ENCODE results near the gene LY9.

LY9 gene, protein sequence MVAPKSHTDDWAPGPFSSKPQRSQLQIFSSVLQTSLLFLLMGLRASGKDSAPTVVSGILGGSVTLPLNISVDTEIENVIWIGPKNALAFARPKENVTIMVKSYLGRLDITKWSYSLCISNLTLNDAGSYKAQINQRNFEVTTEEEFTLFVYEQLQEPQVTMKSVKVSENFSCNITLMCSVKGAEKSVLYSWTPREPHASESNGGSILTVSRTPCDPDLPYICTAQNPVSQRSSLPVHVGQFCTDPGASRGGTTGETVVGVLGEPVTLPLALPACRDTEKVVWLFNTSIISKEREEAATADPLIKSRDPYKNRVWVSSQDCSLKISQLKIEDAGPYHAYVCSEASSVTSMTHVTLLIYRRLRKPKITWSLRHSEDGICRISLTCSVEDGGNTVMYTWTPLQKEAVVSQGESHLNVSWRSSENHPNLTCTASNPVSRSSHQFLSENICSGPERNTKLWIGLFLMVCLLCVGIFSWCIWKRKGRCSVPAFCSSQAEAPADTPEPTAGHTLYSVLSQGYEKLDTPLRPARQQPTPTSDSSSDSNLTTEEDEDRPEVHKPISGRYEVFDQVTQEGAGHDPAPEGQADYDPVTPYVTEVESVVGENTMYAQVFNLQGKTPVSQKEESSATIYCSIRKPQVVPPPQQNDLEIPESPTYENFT

DNA sequence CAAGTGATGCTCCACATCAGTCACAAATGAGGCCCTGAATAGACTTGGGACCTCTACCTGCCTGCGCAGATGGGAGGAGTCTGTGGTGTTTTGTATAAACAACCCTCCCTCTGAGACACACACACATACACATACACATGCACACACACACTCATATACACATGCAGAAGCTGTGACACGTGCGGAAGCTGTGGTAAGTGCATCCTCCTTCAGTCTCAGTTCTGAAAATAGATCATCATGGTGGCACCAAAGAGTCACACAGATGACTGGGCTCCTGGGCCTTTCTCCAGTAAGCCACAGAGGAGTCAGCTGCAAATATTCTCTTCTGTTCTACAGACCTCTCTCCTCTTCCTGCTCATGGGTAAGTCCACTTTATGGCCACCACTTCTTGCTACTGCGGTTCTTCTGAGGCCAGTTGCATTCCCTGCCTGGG, at the start of gene LY9:
Gene LY9, plus strand, starts transcription at position 224 of the 433 bp plus-strand sequence. Its CDS starts 14 bp downstream, at position 238.
- H3K27ac ChIP-seq (ENCODE audit: low read length), result no peak within 1 kb of the TSS

DNA sequence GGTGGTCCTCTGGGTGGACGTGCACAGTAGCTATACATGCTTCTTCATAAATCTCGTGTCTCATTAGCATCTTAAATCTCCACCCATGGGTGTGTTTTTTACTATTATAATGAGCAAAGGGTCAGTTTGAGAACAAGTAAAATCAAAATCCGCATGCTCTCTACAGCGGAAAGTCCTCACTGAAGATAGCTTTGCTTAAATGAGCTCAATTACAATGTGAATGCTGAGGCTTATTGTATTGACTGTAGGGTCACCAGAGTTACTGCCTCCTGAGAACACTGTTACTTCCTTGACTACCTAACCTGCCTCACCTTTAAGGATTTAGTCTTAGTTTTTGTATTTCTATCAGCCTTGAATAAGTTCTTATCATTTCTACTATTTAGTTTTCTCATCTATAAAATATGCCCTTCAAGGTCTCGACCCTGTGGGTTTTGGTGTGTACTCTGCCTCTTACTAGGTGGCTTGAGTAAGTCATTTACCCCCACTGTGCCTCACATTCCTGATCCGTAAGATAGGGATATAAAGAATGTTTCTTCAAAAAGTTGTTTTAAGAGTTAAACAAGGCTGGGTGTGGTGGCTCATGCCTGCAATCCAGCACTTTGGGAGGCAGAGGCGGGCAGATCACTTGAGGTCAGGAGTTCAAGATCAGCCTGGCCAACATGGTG, 49.0 kb upstream of the LY9 start:
- WGBS (ENCODE audit: insufficient coverage, insufficient read length), result no CpG with 5 or more reads among the region's 7 CpGs
- H3K4me1 ChIP-seq (ENCODE audit: control insufficient read depth, insufficient read depth, low read length), result no peaks in the 10 kb centered on the region
- H3K4me3 ChIP-seq (ENCODE audit: low read length), result no peak overlapping the region
- H3K27me3 ChIP-seq (ENCODE audit: control insufficient read depth, insufficient read depth, low read length), result no peaks in the 10 kb centered on the region
- no peaks in the 10 kb centered on the region for H3K9me3 ChIP-seq (ENCODE audit: control insufficient read depth, insufficient read depth, low read length)
- H3K27ac ChIP-seq (ENCODE audit: low read length), result no peak overlapping the region
- no peaks in the 10 kb centered on the region for H3K36me3 ChIP-seq (ENCODE audit: control insufficient read depth, insufficient read depth, low read length)
- DNase-seq (ENCODE audit: low read depth, low spot score), result no peak

More for the DNA sequence above, at the start of gene LY9:
- Histone ChIP-seq H3K27me3 (ENCODE audit: control insufficient read depth, insufficient read depth, low read length) (no peaks in the 10 kb centered on the region), H3K4me3 (ENCODE audit: low read length) (no peak within 1 kb of the TSS), H3K4me1 (ENCODE audit: control insufficient read depth, insufficient read depth, low read length) (no peaks in the 10 kb centered on the region), H3K9me3 (ENCODE audit: control insufficient read depth, insufficient read depth, low read length) (no peaks in the 10 kb centered on the region), H3K36me3 (ENCODE audit: control insufficient read depth, insufficient read depth, low read length) (no peaks in the 10 kb centered on the region)
- no CpG with 5 or more reads among the region's 4 CpGs for WGBS (ENCODE audit: insufficient coverage, insufficient read length)
- no peak for DNase-seq (ENCODE audit: low read depth, low spot score)

DNA sequence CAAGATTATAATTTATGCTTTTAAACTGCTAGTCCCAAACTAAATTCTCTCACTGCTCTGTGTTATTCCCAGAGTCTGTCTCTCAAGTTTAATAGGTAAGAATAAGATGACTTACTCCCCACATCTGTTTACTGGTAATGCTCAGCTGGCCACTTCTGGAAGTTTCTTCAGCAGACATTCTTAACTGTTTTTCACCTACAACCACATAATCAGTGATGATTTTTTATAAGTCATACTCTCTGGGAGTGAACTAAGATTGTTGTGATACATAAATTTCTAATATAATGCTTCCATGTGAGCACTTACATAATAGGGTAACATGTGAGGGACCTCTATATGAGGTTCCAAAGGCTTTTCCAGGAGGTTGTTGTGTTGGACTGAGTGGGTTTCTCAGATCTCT, 48.3 kb upstream of the LY9 start:
- no peaks in the 10 kb centered on the region for H3K36me3 ChIP-seq (ENCODE audit: control insufficient read depth, insufficient read depth, low read length)
- no peaks in the 10 kb centered on the region for H3K9me3 ChIP-seq (ENCODE audit: control insufficient read depth, insufficient read depth, low read length)
- no peaks in the 10 kb centered on the region for H3K27me3 ChIP-seq (ENCODE audit: control insufficient read depth, insufficient read depth, low read length)
- no peaks in the 10 kb centered on the region for H3K4me1 ChIP-seq (ENCODE audit: control insufficient read depth, insufficient read depth, low read length)
- H3K4me3 ChIP-seq (ENCODE audit: low read length), result no peak overlapping the region
- H3K27ac ChIP-seq (ENCODE audit: low read length), result no peak overlapping the region
- DNase-seq (ENCODE audit: low read depth, low spot score), result no peak

DNA sequence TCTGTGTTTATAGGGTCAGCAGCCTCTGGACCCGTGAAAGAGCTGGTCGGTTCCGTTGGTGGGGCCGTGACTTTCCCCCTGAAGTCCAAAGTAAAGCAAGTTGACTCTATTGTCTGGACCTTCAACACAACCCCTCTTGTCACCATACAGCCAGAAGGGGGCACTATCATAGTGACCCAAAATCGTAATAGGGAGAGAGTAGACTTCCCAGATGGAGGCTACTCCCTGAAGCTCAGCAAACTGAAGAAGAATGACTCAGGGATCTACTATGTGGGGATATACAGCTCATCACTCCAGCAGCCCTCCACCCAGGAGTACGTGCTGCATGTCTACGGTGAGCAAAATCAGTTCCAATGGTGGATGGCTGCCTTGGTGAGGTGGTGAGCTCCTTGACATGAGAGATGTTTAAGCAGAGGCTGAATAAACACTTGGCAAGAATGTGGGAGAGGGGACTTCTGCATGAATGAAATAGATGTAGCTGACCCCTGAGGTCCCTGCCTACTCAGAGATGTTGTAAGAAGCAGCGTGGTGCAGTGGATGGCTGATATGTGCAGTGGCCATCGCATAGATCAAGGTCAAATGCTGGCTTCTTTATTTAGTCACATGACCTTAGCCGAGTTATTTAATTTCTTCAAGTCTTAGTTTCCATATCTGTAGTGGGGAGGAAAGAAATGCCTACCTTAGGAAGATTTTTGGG, 47.6 kb upstream of the LY9 start:
- H3K36me3 ChIP-seq (ENCODE audit: control insufficient read depth, insufficient read depth, low read length), result no peaks in the 10 kb centered on the region
- no peak for DNase-seq (ENCODE audit: low read depth, low spot score)
- H3K27ac ChIP-seq (ENCODE audit: low read length), result no peak overlapping the region
- WGBS (ENCODE audit: insufficient coverage, insufficient read length), result no CpG with 5 or more reads among the region's 10 CpGs
- no peaks in the 10 kb centered on the region for H3K4me1 ChIP-seq (ENCODE audit: control insufficient read depth, insufficient read depth, low read length)
- no peaks in the 10 kb centered on the region for H3K27me3 ChIP-seq (ENCODE audit: control insufficient read depth, insufficient read depth, low read length)
- H3K9me3 ChIP-seq (ENCODE audit: control insufficient read depth, insufficient read depth, low read length), result no peaks in the 10 kb centered on the region
- no peak overlapping the region for H3K4me3 ChIP-seq (ENCODE audit: low read length)

DNA sequence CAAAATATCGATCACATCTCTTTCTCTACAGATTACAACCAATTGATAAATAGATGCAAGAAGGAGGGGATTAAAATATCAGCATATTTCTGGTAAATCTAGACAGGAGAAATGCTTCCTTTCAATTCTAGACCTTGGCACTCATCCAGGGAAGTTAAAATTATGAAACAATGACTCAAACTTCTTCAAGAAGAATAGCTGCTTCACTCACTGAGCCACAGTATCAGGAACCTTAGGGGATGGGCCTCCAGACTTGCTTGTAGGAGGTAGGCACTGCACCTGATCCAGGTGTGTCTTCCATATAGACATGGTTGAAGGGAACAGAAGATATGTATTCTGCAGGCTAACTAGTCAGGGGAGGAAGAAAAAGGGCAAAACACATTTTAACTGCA, 47.1 kb upstream of the LY9 start:
- WGBS (ENCODE audit: insufficient coverage, insufficient read length), result no CpG with 5 or more reads among the region's 1 CpG
- H3K9me3 ChIP-seq (ENCODE audit: control insufficient read depth, insufficient read depth, low read length), result no peaks in the 10 kb centered on the region
- H3K27ac ChIP-seq (ENCODE audit: low read length), result no peak overlapping the region
- H3K4me1 ChIP-seq (ENCODE audit: control insufficient read depth, insufficient read depth, low read length), result no peaks in the 10 kb centered on the region
- H3K4me3 ChIP-seq (ENCODE audit: low read length), result no peak overlapping the region
- no peaks in the 10 kb centered on the region for H3K36me3 ChIP-seq (ENCODE audit: control insufficient read depth, insufficient read depth, low read length)
- no peaks in the 10 kb centered on the region for H3K27me3 ChIP-seq (ENCODE audit: control insufficient read depth, insufficient read depth, low read length)
- DNase-seq (ENCODE audit: low read depth, low spot score), result no peak

DNA sequence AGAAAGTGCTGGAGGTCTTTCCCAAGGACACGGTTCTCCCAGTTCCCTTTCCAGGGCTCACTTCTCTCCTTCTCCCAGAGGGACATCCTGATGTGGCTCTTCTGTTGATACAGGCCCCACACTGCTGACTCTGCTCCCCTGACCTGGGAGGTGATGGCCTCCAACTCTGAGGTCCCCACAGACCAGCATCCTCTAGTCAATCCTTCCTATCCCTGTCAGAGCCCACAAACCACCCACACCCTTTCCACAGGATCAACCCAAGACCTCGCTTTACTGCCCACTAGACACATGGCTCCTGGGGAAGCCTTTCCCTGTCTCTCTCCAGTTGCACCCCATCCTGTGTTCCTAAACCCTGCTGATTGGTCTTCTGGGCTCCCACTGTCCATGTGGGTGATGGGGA, 45.4 kb upstream of the LY9 start:
- Histone ChIP-seq H3K36me3 (ENCODE audit: control insufficient read depth, insufficient read depth, low read length) (no peaks in the 10 kb centered on the region), H3K4me3 (ENCODE audit: low read length) (no peak overlapping the region), H3K9me3 (ENCODE audit: control insufficient read depth, insufficient read depth, low read length) (no peaks in the 10 kb centered on the region), H3K27ac (ENCODE audit: low read length) (no peak overlapping the region), H3K4me1 (ENCODE audit: control insufficient read depth, insufficient read depth, low read length) (no peaks in the 10 kb centered on the region), H3K27me3 (ENCODE audit: control insufficient read depth, insufficient read depth, low read length) (no peaks in the 10 kb centered on the region)
- no peak for DNase-seq (ENCODE audit: low read depth, low spot score)
- no CpG with 5 or more reads among the region's 2 CpGs for WGBS (ENCODE audit: insufficient coverage, insufficient read length)

DNA sequence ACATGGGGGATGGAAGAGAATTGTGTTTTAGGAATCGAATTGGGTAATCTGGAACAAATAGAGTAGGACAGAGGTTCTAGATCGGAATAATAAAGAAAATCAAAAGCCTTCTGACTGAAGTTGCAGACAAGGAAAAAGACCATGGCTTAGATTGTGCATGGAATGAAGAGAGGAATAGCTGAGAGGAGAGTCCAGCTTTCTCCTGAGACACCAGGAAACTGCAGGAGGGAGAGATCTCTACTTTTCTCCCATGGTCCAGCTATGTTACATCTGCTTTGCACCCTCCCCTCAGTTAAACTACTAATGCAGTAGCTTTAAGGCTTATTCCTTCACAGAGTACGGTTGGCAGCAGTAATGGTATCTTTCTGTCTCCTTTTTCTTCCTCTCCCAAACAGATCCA, 43.6 kb upstream of the LY9 start:
- Histone ChIP-seq H3K27me3 (ENCODE audit: control insufficient read depth, insufficient read depth, low read length) (no peaks in the 10 kb centered on the region), H3K4me3 (ENCODE audit: low read length) (no peak overlapping the region), H3K4me1 (ENCODE audit: control insufficient read depth, insufficient read depth, low read length) (no peaks in the 10 kb centered on the region), H3K36me3 (ENCODE audit: control insufficient read depth, insufficient read depth, low read length) (no peaks in the 10 kb centered on the region), H3K9me3 (ENCODE audit: control insufficient read depth, insufficient read depth, low read length) (no peaks in the 10 kb centered on the region), H3K27ac (ENCODE audit: low read length) (no peak overlapping the region)
- 100% methylated on average over 2 of the region's 3 CpGs for WGBS (ENCODE audit: insufficient coverage, insufficient read length)
- no peak for DNase-seq (ENCODE audit: low read depth, low spot score)

DNA sequence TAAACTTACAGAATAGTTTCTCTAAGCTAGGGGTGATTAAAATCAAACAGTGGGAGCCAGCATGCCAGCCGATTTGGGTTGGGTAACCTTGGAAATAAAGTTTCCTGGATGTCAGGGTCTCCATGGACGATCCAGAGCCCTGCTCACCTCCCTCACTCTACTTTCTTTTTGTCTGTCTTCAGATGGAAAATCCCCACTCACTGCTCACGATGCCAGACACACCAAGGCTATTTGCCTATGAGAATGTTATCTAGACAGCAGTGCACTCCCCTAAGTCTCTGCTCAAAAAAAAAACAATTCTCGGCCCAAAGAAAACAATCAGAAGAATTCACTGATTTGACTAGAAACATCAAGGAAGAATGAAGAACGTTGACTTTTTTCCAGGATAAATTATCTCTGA, 43.0 kb upstream of the LY9 start:
- H3K27ac ChIP-seq (ENCODE audit: low read length), result no peak overlapping the region
- no peaks in the 10 kb centered on the region for H3K4me1 ChIP-seq (ENCODE audit: control insufficient read depth, insufficient read depth, low read length)
- no peaks in the 10 kb centered on the region for H3K36me3 ChIP-seq (ENCODE audit: control insufficient read depth, insufficient read depth, low read length)
- no peak overlapping the region for H3K4me3 ChIP-seq (ENCODE audit: low read length)
- H3K9me3 ChIP-seq (ENCODE audit: control insufficient read depth, insufficient read depth, low read length), result no peaks in the 10 kb centered on the region
- no peak for DNase-seq (ENCODE audit: low read depth, low spot score)
- no peaks in the 10 kb centered on the region for H3K27me3 ChIP-seq (ENCODE audit: control insufficient read depth, insufficient read depth, low read length)
- WGBS (ENCODE audit: insufficient coverage, insufficient read length), result no CpG with 5 or more reads among the region's 5 CpGs

DNA sequence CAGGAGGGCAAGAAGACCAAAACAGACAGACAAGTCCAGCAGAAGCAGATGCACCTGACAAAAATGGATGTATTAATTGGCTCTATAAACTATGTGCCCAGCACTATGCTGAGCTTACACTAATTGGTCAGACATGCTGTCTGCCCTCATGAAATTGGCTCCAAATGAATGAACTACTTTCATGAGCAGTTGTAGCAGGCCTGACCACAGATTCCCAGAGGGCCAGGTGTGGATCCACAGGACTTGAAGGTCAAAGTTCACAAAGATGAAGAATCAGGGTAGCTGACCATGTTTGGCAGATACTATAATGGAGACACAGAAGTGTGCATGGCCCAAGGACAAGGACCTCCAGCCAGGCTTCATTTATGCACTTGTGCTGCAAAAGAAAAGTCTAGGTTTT, 42.4 kb upstream of the LY9 start:
- Histone ChIP-seq H3K36me3 (ENCODE audit: control insufficient read depth, insufficient read depth, low read length) (no peaks in the 10 kb centered on the region), H3K4me3 (ENCODE audit: low read length) (no peak overlapping the region), H3K9me3 (ENCODE audit: control insufficient read depth, insufficient read depth, low read length) (no peaks in the 10 kb centered on the region), H3K4me1 (ENCODE audit: control insufficient read depth, insufficient read depth, low read length) (no peaks in the 10 kb centered on the region), H3K27me3 (ENCODE audit: control insufficient read depth, insufficient read depth, low read length) (no peaks in the 10 kb centered on the region), H3K27ac (ENCODE audit: low read length) (no peak overlapping the region)
- DNase-seq (ENCODE audit: low read depth, low spot score), result no peak

DNA sequence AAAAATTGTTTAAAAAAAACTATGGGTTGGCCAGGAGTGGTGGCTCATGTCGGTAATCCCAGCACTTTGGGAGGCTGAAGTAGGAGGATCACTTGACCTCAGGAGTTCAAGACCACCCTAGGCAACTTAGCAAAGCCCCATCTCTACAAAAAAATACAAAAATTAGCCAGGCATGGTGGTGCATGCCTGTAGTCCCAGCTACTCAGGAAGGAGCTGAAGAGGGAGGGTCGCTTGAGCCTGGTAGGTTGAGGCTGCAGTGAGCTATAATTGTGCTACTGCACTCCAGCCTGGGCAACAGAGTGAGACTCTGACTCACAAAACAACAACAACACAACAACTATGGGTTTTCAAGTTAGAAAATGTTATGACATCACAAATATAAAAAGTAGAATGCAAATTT, 40.5 kb upstream of the LY9 start:
- no peaks in the 10 kb centered on the region for H3K36me3 ChIP-seq (ENCODE audit: control insufficient read depth, insufficient read depth, low read length)
- no CpG with 5 or more reads among the region's 2 CpGs for WGBS (ENCODE audit: insufficient coverage, insufficient read length)
- no peak overlapping the region for H3K27ac ChIP-seq (ENCODE audit: low read length)
- H3K27me3 ChIP-seq (ENCODE audit: control insufficient read depth, insufficient read depth, low read length), result no peaks in the 10 kb centered on the region
- no peaks in the 10 kb centered on the region for H3K9me3 ChIP-seq (ENCODE audit: control insufficient read depth, insufficient read depth, low read length)
- no peak overlapping the region for H3K4me3 ChIP-seq (ENCODE audit: low read length)
- H3K4me1 ChIP-seq (ENCODE audit: control insufficient read depth, insufficient read depth, low read length), result no peaks in the 10 kb centered on the region
- no peak for DNase-seq (ENCODE audit: low read depth, low spot score)
